ENCODE results near the gene GALNT18.

- TF ChIP-seq CTCF (optimal IDR thresholded peaks at IDR 0.05 in 1 of 3, IDR thresholded peaks at IDR 0.05 in 1 of 3, conservative IDR thresholded peaks at IDR 0.05 in 1 of 3; ENCODE audit: extremely low read depth in 1 of 3, insufficient read depth in 2 of 3, low read length in 3 of 3) (no peak), EZH2 (IDR thresholded peaks at IDR 0.05; ENCODE audit: low read length) (no peak)
Observed at GRCh38 chr11:11380883-11381282, 240.9 kb downstream of the GALNT18 start.

Measured in keratinocyte (primary cell).